Measurements from ENCODE around the gene SPATA7. TPM values are rescaled to one million over a fixed set of nuclear protein-coding genes. Genes with fewer than 3 reads are reported as not detected.

SPATA7 gene
- total and polyA plus RNA-seq, 9 of the 15 experiments (the other 6 are each of a cell fraction or from before 2014, with no cell fraction given), result 0.80 to 3.3 (median 2.5) TPM

DNA sequence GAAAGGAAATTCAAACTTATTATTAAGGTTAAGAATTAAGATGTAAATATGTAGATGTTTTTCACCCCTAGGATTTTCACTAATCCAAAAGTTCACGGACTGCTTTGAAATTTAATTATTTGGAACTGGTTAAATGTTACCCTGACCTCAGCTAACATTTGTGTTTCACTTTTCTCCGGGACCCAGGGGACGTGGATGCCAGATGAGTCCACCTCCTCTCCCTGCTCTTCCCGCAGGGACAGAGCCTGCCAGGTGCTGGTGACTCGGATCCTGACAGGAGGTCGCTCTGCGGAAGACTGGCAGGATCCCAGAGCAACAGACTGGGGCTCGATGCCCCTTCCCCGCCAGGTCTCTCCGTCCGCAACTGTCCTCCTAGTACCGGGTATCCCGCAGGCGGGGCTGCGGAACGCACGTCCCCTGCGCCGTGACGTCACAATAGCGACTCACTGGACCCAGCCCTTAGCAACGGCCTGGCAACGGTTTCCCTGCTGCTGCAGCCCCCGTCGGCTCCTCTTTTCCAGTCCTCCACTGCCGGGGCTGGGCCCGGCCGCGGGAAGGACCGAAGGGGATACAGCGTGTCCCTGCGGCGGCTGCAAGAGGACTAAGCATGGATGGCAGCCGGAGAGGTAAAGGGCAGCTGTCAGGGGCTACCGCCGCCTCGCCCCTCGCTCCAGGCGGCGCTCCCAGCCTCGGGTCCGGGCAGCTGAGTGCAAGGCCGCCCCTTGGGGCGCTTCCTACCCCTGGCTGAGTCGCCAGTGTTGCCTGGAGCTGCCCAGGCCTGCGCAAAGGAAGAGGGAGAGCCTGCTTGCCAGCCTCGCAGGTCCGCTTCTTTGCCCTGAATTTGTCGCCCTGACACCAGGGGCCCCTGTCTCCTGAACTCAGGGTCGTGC is at the start of gene SPATA7 (continued):
- TF ChIP-seq, protein P1, sequence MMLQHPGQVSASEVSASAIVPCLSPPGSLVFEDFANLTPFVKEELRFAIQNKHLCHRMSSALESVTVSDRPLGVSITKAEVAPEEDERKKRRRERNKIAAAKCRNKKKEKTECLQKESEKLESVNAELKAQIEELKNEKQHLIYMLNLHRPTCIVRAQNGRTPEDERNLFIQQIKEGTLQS (IDR thresholded peaks at IDR 0.05), result peak; percentile 64
- TF ChIP-seq, protein P1 (CRISPR knock-in tag; conservative IDR thresholded peaks at IDR 0.05), result no peak
- no peak for TF ChIP-seq ZNF717 (CRISPR knock-in tag; IDR thresholded peaks at IDR 0.05)
- TF ChIP-seq FOXA1 (IDR thresholded peaks at IDR 0.05; ENCODE audit: borderline replicate concordance), result no peak
- TF ChIP-seq, protein P2, sequence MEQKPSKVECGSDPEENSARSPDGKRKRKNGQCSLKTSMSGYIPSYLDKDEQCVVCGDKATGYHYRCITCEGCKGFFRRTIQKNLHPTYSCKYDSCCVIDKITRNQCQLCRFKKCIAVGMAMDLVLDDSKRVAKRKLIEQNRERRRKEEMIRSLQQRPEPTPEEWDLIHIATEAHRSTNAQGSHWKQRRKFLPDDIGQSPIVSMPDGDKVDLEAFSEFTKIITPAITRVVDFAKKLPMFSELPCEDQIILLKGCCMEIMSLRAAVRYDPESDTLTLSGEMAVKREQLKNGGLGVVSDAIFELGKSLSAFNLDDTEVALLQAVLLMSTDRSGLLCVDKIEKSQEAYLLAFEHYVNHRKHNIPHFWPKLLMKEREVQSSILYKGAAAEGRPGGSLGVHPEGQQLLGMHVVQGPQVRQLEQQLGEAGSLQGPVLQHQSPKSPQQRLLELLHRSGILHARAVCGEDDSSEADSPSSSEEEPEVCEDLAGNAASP (IDR thresholded peaks at IDR 0.05), result no peak
- TF ChIP-seq MTA1 (IDR thresholded peaks at IDR 0.05; ENCODE audit: borderline replicate concordance), result peak; percentile 95
- no peak for TF ChIP-seq CBX1 (IDR thresholded peaks at IDR 0.05; ENCODE audit: low read depth)
- peak; percentile 74 for TF ChIP-seq C11orf30 (IDR thresholded peaks at IDR 0.05; ENCODE audit: low read depth)
- peak in 1 of 2 experiments; percentile 30; a peak in 1 of 4 replicates for TF ChIP-seq RCOR1 (IDR thresholded peaks at IDR 0.05; ENCODE audit: borderline replicate concordance in 1 of 2, low read depth in 2 of 2, low read length in 2 of 2)
- no peak for TF ChIP-seq SMARCE1 (IDR thresholded peaks at IDR 0.05)
- no peak for TF ChIP-seq ZSCAN32 (CRISPR knock-in tag; IDR thresholded peaks at IDR 0.05)
- no peak for TF ChIP-seq GABPB1 (CRISPR knock-in tag; IDR thresholded peaks at IDR 0.05)
- TF ChIP-seq CREM (IDR thresholded peaks at IDR 0.05; ENCODE audit: low read depth), result peak; percentile 98
- TF ChIP-seq, protein P3, sequence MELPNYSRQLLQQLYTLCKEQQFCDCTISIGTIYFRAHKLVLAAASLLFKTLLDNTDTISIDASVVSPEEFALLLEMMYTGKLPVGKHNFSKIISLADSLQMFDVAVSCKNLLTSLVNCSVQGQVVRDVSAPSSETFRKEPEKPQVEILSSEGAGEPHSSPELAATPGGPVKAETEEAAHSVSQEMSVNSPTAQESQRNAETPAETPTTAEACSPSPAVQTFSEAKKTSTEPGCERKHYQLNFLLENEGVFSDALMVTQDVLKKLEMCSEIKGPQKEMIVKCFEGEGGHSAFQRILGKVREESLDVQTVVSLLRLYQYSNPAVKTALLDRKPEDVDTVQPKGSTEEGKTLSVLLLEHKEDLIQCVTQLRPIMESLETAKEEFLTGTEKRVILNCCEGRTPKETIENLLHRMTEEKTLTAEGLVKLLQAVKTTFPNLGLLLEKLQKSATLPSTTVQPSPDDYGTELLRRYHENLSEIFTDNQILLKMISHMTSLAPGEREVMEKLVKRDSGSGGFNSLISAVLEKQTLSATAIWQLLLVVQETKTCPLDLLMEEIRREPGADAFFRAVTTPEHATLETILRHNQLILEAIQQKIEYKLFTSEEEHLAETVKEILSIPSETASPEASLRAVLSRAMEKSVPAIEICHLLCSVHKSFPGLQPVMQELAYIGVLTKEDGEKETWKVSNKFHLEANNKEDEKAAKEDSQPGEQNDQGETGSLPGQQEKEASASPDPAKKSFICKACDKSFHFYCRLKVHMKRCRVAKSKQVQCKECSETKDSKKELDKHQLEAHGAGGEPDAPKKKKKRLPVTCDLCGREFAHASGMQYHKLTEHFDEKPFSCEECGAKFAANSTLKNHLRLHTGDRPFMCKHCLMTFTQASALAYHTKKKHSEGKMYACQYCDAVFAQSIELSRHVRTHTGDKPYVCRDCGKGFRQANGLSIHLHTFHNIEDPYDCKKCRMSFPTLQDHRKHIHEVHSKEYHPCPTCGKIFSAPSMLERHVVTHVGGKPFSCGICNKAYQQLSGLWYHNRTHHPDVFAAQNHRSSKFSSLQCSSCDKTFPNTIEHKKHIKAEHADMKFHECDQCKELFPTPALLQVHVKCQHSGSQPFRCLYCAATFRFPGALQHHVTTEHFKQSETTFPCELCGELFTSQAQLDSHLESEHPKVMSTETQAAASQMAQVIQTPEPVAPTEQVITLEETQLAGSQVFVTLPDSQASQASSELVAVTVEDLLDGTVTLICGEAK (IDR thresholded peaks at IDR 0.05), result no peak
- TF ChIP-seq, protein P3 (CRISPR knock-in tag; IDR thresholded peaks at IDR 0.05), result no peak
- TF ChIP-seq CXXC5 (CRISPR knock-in tag; IDR thresholded peaks at IDR 0.05), result peak; percentile 71
- TF ChIP-seq BRD9 (IDR thresholded peaks at IDR 0.05; ENCODE audit: low read depth, partially characterized antibody), result no peak
